HCT116 (cell line): ENCODE results near the gene NDUFAF2. TPM values are rescaled to one million over a fixed set of nuclear protein-coding genes. Genes with fewer than 3 reads are reported as not detected.

ENCODE experiments used
- ATAC-seq: fragments of 200-7000 bp; cut with Tn5 transposase; 2 replicates; pipeline ENCODE4 v1.9.1; 2020; ENCODE audit warnings: mild to moderate bottlenecking, moderate library complexity
- BruUV-seq: library from RNA; stranded (reverse); fragments of 400-500 nt; replicated peaks from 2 replicates; lab custom pipeline; 2021; lab: Mats Ljungman, UMichigan
- CTCF ChIA-PET: fragments of 300-600 bp; sonication (Branson Sonifier 250); formaldehyde crosslinking; loops from one replicate; lab custom pipeline; 2021; ENCODE audit warnings: antibody characterized with exemption; lab: Charles Lee
- POLR2A ChIA-PET: fragments of 300-600, 350-600 bp; sonication (Branson Sonifier 250); formaldehyde crosslinking; loops from one replicate; lab custom pipeline; 2021; ENCODE audit warnings: antibody characterized with exemption; lab: Charles Lee
- RAD21 ChIA-PET, 2 experiments: fragments of 300-600 bp; sonication (Branson Sonifier 250); formaldehyde crosslinking; loops; one replicate each; lab custom pipeline; 2023; ENCODE audit warnings: low total read pairs in 2 of 2; ENCODE audit not compliant: uncharacterized antibody in 2 of 2, unreplicated experiment in 2 of 2, low non-redundant PET in 1 of 2; lab: Charles Lee
- DNase-seq: peaks from one replicate; pipeline ENCODE4 v3.0.0-alpha.2; 2010; ENCODE audit warnings: low read depth, low spot score
- H2AFZ ChIP-seq: fragments of 200-600 bp; shearing (Covaris generic), sonication (generic); 2 replicates; pipeline ENCODE4 v1.6.1; 2017; ENCODE audit warnings: low read depth, mixed run types, mixed read lengths, antibody characterized with exemption, low read length; ENCODE audit not compliant: poor library complexity, severe bottlenecking
- H3K27ac ChIP-seq: 2 replicates; pipeline ENCODE4 v1.5.1; 2012; ENCODE audit warnings: low read depth, low read length
- H3K27me3 ChIP-seq: fragments of 200-600 bp; sonication (generic); 2 replicates; pipeline ENCODE4 v1.6.1; 2016; ENCODE audit warnings: mixed run types, low read length, mixed read lengths; ENCODE audit not compliant: insufficient read depth
- H3K36me3 ChIP-seq, 2 experiments: fragments of 200-500 bp in 1 of 2; fragments of 200-600 bp in 1 of 2; sonication (Bioruptor generic) in 1 of 2; sonication (generic) in 1 of 2; 2 replicates each; pipeline versions ENCODE4 v1.5.1 to v1.6.1; 2014 to 2016; ENCODE audit warnings: low read length in 2 of 2, inconsistent platforms in 1 of 2, mixed read lengths in 1 of 2, mixed run types in 1 of 2; ENCODE audit not compliant: insufficient read depth in 2 of 2, control insufficient read depth in 1 of 2
- H3K4me1 ChIP-seq, 2 experiments: fragments of 200-600 bp in 1 of 2; sonication (generic) in 1 of 2; 2 replicates each; pipeline versions ENCODE4 v1.5.1 to v1.6.1; 2012 to 2017; ENCODE audit warnings: low read length in 2 of 2, inconsistent platforms in 1 of 2, mild to moderate bottlenecking in 1 of 2, mixed read lengths in 1 of 2, mixed run types in 1 of 2, moderate library complexity in 1 of 2; ENCODE audit not compliant: insufficient read depth in 2 of 2, control insufficient read depth in 1 of 2
- H3K4me2 ChIP-seq: fragments of 200-600 bp; sonication (generic); 2 replicates; pipeline ENCODE4 v1.6.1; 2017; ENCODE audit warnings: mixed run types, low read length, mixed read lengths
- H3K4me3 ChIP-seq, 2 experiments: fragments of 200-600 bp in 1 of 2; sonication (generic) in 1 of 2; replicated peaks in 1 of 2; 2 replicates each; pipeline ENCODE4 v1.5.1; 2011 to 2016; ENCODE audit warnings: low read length in 2 of 2, control low read depth in 1 of 2, low read depth in 1 of 2, mild to moderate bottlenecking in 1 of 2, mixed read lengths in 1 of 2, mixed run types in 1 of 2
- H3K79me2 ChIP-seq: fragments of 200-600 bp; sonication (generic); 2 replicates; pipeline ENCODE4 v1.6.1; 2017; ENCODE audit warnings: mild to moderate bottlenecking, mixed run types, low read length, moderate library complexity, mixed read lengths; ENCODE audit not compliant: insufficient read depth
- H3K9ac ChIP-seq: fragments of 200-600 bp; sonication (generic); 2 replicates; pipeline ENCODE4 v1.6.1; 2016; ENCODE audit warnings: low read length, mixed read lengths
- H3K9me2 ChIP-seq: fragments of 200-600 bp; sonication (generic), shearing (Covaris generic); 2 replicates; pipeline ENCODE4 v1.6.1; 2017; ENCODE audit warnings: mixed run types, mild to moderate bottlenecking, moderate library complexity; ENCODE audit not compliant: insufficient read depth
- H3K9me3 ChIP-seq, 2 experiments: fragments of 200-500 bp in 1 of 2; fragments of 200-600 bp in 1 of 2; sonication (Bioruptor generic) in 1 of 2; sonication (generic) in 1 of 2; 2 replicates each; pipeline ENCODE4 v1.6.1; 2014 to 2017; ENCODE audit warnings: low read length in 2 of 2, mixed read lengths in 2 of 2, inconsistent platforms in 1 of 2, low read depth in 1 of 2, mild to moderate bottlenecking in 1 of 2, mixed run types in 1 of 2, moderate library complexity in 1 of 2; ENCODE audit not compliant: control insufficient read depth in 1 of 2, insufficient read depth in 1 of 2
- H4K20me1 ChIP-seq: fragments of 200-600 bp; sonication (generic), shearing (Covaris generic); 2 replicates; pipeline ENCODE4 v1.6.1; 2017; ENCODE audit warnings: mixed run types, mild to moderate bottlenecking, moderate library complexity; ENCODE audit not compliant: insufficient read depth
- ATF3 ChIP-seq: IDR thresholded peaks from 2 replicates; pipeline ENCODE4 v1.6.1; 2012
- CBX3 ChIP-seq: IDR thresholded peaks from 2 replicates; pipeline ENCODE4 v1.6.1; 2012; ENCODE audit warnings: low read depth
- EZH2 ChIP-seq: fragments of 200-600 bp; sonication (generic); IDR thresholded peaks from 2 replicates; pipeline ENCODE4 v1.6.1; 2017; ENCODE audit warnings: antibody characterized with exemption, mixed run types
- RAD21 ChIP-seq: IDR thresholded peaks from 2 replicates; pipeline ENCODE4 v1.6.1; 2012; ENCODE audit warnings: low read depth, mild to moderate bottlenecking
- SIN3A ChIP-seq: IDR thresholded peaks from 2 replicates; pipeline ENCODE4 v1.6.1; 2012; ENCODE audit warnings: low read depth
- SP1 ChIP-seq: IDR thresholded peaks from 2 replicates; pipeline ENCODE4 v1.6.1; 2012; ENCODE audit warnings: low read depth
- YY1 ChIP-seq: IDR thresholded peaks from 2 replicates; pipeline ENCODE4 v1.6.1; 2011; ENCODE audit warnings: low read length, low read depth, moderate library complexity, mild to moderate bottlenecking; ENCODE audit not compliant: insufficient replicate concordance; ENCODE audit errors: extremely low read depth
- ZBTB33 ChIP-seq: IDR thresholded peaks from 2 replicates; pipeline ENCODE4 v1.6.1; 2011; ENCODE audit warnings: mild to moderate bottlenecking, low read length, moderate library complexity; ENCODE audit not compliant: insufficient replicate concordance; ENCODE audit errors: extremely low read depth
- intact Hi-C: fragments of 100-400 bp; cut with micrococcal nuclease; formaldehyde crosslinking; loops from 2 replicates; pipeline ENCODE4 v1.10.0; 2022
- total RNA-seq: library from RNA; stranded (reverse); gene quantifications from one replicate; pipeline ENCODE4 v1.2.1, GENCODE V29; 2021; ENCODE audit not compliant: unreplicated experiment

NDUFAF2 gene
- total RNA-seq, 1 experiment from 2014 or later, result 36.9 TPM

DNA sequence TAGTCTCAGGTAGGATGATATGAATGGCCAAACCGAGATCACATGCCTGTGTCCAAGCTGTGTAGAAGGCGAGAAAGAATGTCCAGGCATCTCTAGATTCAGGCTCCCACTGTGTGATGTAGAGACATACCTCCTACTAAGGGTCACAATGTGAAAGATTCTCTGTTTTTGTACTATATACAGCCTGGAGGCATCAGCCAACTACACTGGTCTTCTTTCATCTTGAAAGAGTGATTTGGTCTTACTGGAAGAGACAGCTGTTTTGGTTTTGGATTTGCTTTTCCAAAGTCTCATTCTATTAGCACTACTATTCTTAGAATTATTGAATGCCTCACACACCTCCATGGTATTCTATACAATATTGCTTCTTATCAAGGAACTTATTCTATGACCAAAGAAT lies 26.5 kb upstream of the NDUFAF2 start (continued):
- TF ChIP-seq ZBTB33, result no peak

GRCh38 chr5:60927450-60927849 lies 17.6 kb upstream of the NDUFAF2 start:
- H3K4me3 ChIP-seq, result no peak overlapping the region
- ATAC-seq, result no peak
- TF ChIP-seq SP1 (no peak), CBX3 (no peak), EZH2 (no peak), SIN3A (no peak), YY1 (no peak), ATF3 (no peak), RAD21 (no peak)
- no peaks in the 10 kb centered on the region for H3K79me2 ChIP-seq
- H3K4me1 ChIP-seq, result no peaks in the 10 kb centered on the region
- H3K27me3 ChIP-seq, result no peaks in the 10 kb centered on the region
- no peaks in the 10 kb centered on the region for H4K20me1 ChIP-seq
- POLR2A ChIA-PET, result no interaction called here
- H3K9me2 ChIP-seq, result no peaks in the 10 kb centered on the region
- H3K9ac ChIP-seq, result no peak overlapping the region
- no peak overlapping the region for H2AFZ ChIP-seq
- CTCF ChIA-PET, result interaction anchor here (1.5 kb wide), 1 partner anchor 31 kb away, joined by 4 read pairs; no protein-coding TSS in a partner anchor
- H3K9me3 ChIP-seq, result no peaks in the 10 kb centered on the region
- peaks cover 0 to 5% of the 10 kb centered on the region in 2 experiments; a peak in 3 of 4 replicates for H3K36me3 ChIP-seq
- RAD21 ChIA-PET, result interaction anchor here in 1 of 2 experiments (0.7 kb wide), 1 partner anchor 30 kb away, joined by 3 read pairs; no protein-coding TSS in a partner anchor
- DNase-seq, result no peak
- no peak overlapping the region for H3K4me2 ChIP-seq
- no TSS peak for BruUV-seq
- H3K27ac ChIP-seq, result no peak overlapping the region
- intact Hi-C loops, result loop anchor here (5.0 to 10.0 kb wide), 2 partner anchors 250 to 643 kb away; no protein-coding TSS in a partner anchor
